T-helper 22 cell (primary cell): ENCODE data around the gene MXI1.

Experiments
- DNase-seq: peaks from one replicate; pipeline ENCODE4 v3.0.0-alpha.2; 2020; ENCODE audit warnings: low read depth

MXI1 gene

DNA sequence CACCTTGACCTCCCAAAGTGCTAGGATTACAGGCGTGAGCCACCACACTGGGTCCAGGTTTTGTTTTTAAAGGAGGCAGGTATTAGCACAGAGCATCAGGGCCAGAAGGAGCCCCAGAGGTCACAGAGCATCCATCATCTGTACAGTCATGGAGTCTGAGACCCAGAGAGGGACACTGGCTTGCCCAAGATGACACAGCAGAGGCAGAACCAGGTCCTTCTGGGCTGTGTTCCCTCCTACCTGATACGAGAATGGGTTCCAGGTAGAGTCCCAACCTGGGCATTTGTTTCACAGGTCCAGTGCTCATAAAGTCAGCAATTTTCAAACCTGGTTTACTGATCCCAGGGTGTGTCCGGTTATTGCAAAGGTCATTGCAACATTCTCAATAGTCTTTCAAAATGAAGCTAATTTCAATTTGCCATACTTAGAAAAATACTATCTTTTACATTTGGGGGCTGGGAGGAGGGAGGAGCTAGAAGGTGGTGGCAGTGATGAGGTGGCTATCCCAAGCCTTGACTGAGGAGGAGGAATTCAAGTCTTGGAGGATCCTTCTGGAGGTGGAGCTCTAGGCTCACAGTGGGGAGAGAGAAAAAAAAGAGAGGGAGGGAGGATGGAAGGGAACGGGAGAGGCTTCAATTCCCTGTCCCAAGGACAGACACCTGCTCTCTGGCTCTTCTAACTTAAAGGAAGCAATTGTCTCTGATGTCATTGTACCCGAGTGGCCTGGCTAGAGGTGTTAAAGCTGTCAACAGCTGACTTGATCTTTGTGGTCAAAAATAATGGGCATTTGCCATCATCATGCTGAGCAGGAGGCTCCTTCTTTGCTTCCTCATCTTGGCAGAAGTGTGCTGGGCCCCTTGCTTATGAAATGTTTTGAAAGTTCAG lies 8.1 kb downstream of the MXI1 start:
- no peak for DNase-seq

- DNase-seq = no peak
Measured at GRCh38 chr10:110216240-110216639, 8.8 kb downstream of the MXI1 start.

- DNase-seq = no peak
Measured at GRCh38 chr10:110216942-110217661, 9.7 kb downstream of the MXI1 start.

DNA sequence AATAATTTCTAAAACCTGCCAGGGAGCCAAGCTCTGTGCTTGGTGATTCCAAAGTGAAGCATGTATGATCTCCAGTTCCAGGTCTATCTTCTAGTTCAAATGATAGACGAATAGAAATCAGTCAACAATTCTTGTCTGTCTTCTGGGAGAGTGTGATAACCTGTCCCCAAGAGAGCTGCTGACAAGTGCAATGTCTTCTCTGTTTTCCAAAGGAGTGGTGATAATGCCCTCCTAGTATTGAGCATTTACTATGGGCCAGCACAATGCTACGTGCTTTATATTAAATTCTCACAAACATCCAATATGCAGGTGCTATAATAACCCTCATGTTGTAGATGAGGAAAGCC lies 10.2 kb downstream of the MXI1 start:
- no peak for DNase-seq

DNA sequence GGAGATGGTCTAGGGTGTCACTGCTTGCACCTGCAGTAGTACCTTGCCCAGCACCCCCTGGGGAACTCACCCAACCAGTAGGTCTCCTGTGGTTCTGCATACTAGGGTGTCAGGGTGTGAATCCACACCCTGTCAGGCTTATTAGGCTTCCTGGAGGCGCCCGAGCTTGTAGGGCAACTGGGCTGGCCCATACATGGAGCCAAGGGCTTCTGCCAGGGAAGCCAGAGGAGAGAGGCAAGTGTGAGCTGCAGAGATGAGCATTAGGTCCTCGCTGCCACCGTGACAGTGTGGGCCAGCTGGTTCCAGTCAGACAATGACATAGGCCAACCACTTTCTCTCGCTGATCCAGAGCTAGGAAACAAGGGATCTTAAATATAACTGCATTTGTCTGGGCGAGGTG lies 11.2 kb downstream of the MXI1 start:
- no peak for DNase-seq

DNA sequence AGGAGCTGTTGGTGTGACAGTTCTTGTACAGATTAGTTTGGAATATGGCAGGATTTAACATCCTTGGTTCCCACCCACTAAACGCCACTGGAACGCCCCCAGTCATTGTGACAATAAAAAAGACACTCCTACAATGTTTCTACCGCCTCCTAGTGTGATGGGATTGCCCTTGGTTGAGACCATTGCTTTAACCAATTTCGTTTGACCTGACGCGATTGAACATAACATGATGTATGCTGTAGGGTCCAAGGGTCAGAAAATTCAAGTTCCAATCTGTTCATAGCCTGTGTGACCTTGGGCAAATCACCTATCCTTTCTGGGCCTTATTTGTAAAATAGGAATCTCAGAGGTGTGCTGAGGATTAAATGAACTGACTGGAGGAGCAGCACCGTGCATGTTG lies 12.5 kb downstream of the MXI1 start:
- DNase-seq = no peak

GRCh38 chr10:110220398-110220797 lies 13.0 kb downstream of the MXI1 start:
- no peak for DNase-seq

DNA sequence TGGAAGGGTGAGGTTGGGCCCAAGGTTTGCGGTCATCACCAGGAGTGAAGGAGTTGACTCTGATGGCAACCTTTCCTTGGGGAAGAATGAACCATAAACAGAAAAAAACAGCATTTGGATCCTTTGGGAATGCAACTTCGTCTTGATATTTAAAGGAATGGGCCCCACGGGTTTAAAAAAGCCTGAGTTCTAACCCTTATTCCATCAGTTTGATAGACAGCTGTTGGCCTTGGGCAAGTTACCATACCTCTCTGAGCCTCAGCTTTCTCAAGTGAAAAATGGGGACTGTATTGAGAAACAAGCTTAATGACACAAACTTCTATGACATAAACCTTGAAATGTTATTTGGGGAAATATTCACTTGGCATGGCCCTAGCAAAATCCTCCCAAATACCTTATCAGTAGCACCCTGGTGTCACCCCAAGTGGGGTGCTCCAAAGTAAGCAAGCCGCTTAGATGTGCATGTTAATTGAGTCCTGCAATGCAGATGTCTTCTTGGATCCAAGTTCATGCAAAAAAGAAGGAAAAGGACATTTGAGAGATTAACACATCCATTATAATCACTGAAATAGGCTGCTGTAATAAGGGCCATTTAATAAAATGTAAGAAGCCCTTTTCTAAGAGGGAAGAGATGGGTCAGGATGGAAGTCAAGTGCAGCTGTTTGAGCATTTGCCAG lies 13.8 kb downstream of the MXI1 start:
- no peak for DNase-seq

GRCh38 chr10:110221721-110222261 lies 14.4 kb downstream of the MXI1 start:
- peak; percentile 74 for DNase-seq

DNA sequence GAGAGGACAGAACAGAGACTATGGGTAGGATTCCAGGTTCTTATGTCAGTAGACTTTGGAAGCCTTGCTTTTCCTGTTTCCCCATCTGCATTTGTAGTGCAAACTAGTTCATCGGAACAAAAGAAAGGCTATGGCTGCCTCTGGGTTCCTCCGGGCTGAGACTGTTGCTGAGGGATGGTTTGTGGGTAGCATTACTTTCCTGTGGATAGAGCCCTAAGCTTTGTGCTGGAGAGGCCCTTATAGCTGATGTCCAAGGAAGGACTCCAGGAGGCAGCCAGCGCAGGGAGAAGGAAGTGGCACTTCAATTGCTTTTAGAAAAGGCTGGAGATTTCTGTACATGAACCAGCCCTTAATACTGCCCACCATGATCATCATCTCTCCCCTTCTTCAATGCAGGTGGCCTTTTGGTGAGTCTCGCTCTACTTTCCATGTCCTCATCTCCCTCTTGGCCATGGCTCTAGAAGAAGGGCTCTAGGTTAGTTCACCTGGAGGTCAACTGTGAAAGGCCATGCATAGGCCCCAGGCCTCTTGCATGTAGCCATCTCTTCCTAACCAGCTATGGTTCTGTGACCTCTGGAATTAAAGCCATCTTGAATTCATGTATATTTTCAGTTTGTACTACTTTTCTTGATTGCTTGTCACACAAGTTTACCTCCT lies 15.4 kb downstream of the MXI1 start:
- DNase-seq = no peak

DNA sequence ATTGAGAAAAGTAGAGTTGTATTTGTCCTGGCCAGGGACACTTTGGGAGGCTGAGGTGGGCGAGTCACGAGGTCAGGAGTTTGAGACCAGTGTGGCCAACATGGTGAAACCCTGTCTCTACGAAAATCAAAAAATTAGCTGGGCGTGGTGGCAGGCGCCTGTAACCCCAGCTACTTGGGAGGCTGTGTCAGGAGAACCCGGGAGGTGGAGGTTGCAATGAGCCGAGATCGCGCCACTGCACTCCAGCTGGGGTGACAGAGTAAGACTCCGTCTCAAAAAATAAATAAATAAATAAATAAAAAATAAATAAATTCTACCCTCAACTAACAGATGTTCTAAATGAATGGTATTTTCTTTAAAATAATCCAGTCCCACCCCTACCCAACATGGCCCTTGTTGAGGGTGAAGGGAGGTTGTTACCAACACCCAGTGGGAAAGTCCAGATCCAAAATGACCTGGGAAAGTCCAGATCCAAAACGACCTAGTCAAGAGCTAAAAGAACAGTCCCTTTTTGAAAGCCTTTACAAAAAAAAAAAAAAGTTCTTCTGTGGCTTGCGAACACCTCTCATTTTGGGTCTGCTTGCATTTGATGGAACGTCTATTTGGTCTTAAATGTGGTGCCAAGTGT lies 16.0 kb downstream of the MXI1 start:
- no peak for DNase-seq

- DNase-seq = no peak
Measured at GRCh38 chr10:110224992-110225391, 17.6 kb downstream of the MXI1 start.

GRCh38 chr10:110225441-110225755 lies 18.0 kb downstream of the MXI1 start:
- no peak for DNase-seq

DNA sequence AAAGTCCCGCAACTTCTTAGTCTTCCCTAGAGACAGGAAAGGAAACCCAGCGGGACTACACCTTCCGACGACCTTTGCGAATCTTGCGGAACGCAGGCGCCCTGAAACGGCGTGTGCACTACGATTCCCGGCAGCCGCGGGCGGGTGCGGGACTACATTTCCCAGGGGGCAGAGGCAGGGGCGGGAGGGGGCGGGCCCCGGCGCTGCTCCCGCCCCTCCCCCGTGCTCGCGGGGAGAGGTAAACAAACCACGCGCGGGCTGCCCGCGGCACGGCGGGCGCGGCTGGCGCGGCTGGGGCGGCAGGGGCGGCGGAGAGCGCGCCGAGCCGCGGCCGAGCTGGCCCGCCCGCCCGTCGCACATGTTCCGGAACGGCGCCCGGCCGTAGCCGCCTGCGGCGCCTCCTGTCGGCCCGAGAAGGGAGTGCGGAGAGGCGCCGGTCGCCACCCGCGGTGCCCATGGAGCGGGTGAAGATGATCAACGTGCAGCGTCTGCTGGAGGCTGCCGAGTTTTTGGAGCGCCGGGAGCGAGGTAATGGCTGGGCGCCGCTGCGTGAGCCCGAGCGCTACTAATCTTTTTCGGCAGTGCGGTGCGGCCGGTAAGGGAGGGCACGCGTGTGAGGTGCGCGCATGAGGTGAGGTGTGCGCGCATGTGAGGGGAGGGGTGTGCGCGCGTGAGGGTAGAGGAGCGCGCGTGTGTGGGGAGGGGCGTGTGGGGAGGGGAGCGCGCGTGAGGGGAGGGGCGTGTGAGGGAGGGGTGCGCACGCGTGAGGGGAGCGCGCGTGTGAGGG lies 18.5 kb downstream of the MXI1 start:
- peak; percentile 83 for DNase-seq

- peak; percentile 81 for DNase-seq
Measured at GRCh38 chr10:110226543-110226925, 19.1 kb downstream of the MXI1 start.

GRCh38 chr10:110226926-110227641 lies 19.7 kb downstream of the MXI1 start:
- DNase-seq = peak; percentile 74

DNA sequence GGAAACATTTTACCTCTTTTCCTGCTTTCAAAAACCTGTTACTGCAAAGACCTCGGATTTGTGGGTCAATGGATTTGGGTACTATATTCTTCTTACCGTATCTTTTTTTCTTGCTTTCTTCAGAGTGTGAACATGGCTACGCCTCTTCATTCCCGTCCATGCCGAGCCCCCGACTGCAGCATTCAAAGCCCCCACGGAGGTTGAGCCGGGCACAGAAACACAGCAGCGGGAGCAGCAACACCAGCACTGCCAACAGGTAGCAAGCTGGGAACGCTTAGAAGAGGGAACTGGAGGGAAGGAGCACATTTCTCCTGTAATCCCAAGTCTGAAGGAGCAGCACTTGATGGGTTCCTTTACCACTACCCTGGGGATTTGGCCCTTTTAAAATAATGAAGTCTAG lies 20.7 kb downstream of the MXI1 start:
- DNase-seq = no peak

DNA sequence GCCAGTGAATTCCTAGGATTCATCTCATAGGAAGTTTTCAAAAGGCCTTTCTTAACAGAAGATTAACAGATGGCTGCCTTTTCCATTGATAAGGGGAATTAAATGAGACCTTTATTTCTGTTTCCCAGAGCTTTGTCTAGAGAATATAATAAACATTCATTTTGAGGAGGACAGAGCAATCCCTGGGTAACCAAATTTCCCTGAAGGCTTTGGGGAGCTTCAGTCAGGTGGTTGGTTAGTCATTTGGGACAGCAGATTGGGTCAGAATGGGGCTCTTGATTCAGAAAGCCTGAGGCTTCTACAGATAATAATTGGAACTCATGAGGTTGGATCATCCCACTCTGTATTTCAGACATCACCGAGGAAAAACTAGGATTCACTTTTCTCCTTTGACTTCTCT lies 21.8 kb downstream of the MXI1 start:
- no peak for DNase-seq

GRCh38 chr10:110233846-110234245 lies 26.4 kb downstream of the MXI1 start:
- no peak for DNase-seq

GRCh38 chr10:110237894-110238480 lies 30.6 kb downstream of the MXI1 start:
- no peak for DNase-seq
